Effector memory CD8-positive, alpha-beta T cell (primary cell): ENCODE results near the gene SCRG1.

Experiments used
- ATAC-seq: fragments of 150-1000 bp; cut with Tn5 transposase; replicated peaks from 2 replicates; pipeline ENCODE4 v1.10.0; 2021; ENCODE audit warnings: mild to moderate bottlenecking, moderate library complexity
- DNase-seq, 3 experiments: peaks; one replicate each; pipeline ENCODE4 v3.0.0; 2021
- H3K27ac Mint-ChIP-seq, 2 donors: one replicate each; pipeline ENCODE4 v1.8.0; 2022; ENCODE audit warnings: mild to moderate bottlenecking in 2 of 2, mixed read lengths in 2 of 2, moderate library complexity in 2 of 2
- H3K27me3 Mint-ChIP-seq, 2 donors: one replicate each; pipeline ENCODE4 v1.8.0; 2022; ENCODE audit warnings: mixed read lengths in 2 of 2
- H3K36me3 Mint-ChIP-seq: one replicate; pipeline ENCODE4 v1.8.0; 2022; ENCODE audit warnings: mild to moderate bottlenecking, moderate library complexity, mixed read lengths; ENCODE audit not compliant: insufficient read depth
- H3K4me1 Mint-ChIP-seq, 2 donors: one replicate each; pipeline ENCODE4 v1.8.0; 2022; ENCODE audit warnings: low read depth in 2 of 2, mixed read lengths in 2 of 2
- H3K4me3 Mint-ChIP-seq, 2 donors: one replicate each; pipeline ENCODE4 v1.8.0; 2022; ENCODE audit warnings: mild to moderate bottlenecking in 2 of 2, mixed read lengths in 2 of 2, moderate library complexity in 2 of 2
- H3K9me3 Mint-ChIP-seq, 2 donors: one replicate each; pipeline ENCODE4 v1.8.0; 2022; ENCODE audit warnings: mixed read lengths in 2 of 2

SCRG1 gene

GRCh38 chr4:173420801-173421200 is 21.9 kb upstream of the SCRG1 start:
- DNase-seq (no peak), ATAC-seq (no peak)
- Mint-ChIP-seq H3K4me1 (peaks cover 11 to 12% of the 10 kb centered on the region in 2 donors), H3K9me3 (no peaks in the 10 kb centered on the region), H3K27ac (no peak overlapping the region), H3K36me3 (no peaks in the 10 kb centered on the region), H3K27me3 (no peaks in the 10 kb centered on the region), H3K4me3 (no peak overlapping the region)

- peaks cover 6 to 8% of the 10 kb centered on the region in 2 donors for H3K4me1 Mint-ChIP-seq
- H3K9me3 Mint-ChIP-seq = no peaks in the 10 kb centered on the region
- no peaks in the 10 kb centered on the region for H3K36me3 Mint-ChIP-seq
- ATAC-seq (peak; percentile 33), DNase-seq (no peak)
- H3K4me3 Mint-ChIP-seq = no peak overlapping the region
- H3K27ac Mint-ChIP-seq = no peak overlapping the region
- no peaks in the 10 kb centered on the region for H3K27me3 Mint-ChIP-seq
Measured at GRCh38 chr4:173420324-173420752, 21.4 kb upstream of the SCRG1 start.

- Mint-ChIP-seq H3K4me3 (no peak overlapping the region), H3K9me3 (no peaks in the 10 kb centered on the region), H3K36me3 (no peaks in the 10 kb centered on the region), H3K4me1 (peaks cover 3 to 6% of the 10 kb centered on the region in 2 donors), H3K27ac (peak overlapping the region in 1 of 2 donors; percentile 14), H3K27me3 (no peaks in the 10 kb centered on the region)
- DNase-seq = no peak
- no peak for ATAC-seq
Measured at GRCh38 chr4:173418639-173419038, 19.7 kb upstream of the SCRG1 start.

DNA sequence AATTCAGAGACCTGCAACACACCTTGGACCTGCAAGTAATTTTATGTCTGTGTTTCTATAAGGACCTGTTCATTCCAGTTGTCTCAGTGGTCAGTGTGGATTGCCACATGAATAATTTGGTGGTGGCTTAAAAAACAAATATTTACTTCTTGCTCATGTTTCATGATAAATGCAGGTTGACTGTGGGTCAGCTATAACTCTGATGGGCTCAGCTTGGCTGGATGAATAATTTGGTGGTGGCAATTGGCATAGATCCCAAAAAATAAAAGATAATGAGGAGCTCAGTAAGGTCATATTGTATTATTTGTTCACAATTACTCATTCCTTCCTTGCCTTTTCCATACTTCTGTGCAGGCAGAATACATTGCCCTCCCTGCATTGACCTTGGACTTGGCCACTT is 18.9 kb upstream of the SCRG1 start:
- Mint-ChIP-seq H3K9me3 (no peaks in the 10 kb centered on the region), H3K4me3 (no peak overlapping the region), H3K27me3 (no peaks in the 10 kb centered on the region), H3K36me3 (no peaks in the 10 kb centered on the region), H3K27ac (no peak overlapping the region), H3K4me1 (peaks cover 3 to 6% of the 10 kb centered on the region in 2 donors)
- DNase-seq (no peak), ATAC-seq (no peak)

DNA sequence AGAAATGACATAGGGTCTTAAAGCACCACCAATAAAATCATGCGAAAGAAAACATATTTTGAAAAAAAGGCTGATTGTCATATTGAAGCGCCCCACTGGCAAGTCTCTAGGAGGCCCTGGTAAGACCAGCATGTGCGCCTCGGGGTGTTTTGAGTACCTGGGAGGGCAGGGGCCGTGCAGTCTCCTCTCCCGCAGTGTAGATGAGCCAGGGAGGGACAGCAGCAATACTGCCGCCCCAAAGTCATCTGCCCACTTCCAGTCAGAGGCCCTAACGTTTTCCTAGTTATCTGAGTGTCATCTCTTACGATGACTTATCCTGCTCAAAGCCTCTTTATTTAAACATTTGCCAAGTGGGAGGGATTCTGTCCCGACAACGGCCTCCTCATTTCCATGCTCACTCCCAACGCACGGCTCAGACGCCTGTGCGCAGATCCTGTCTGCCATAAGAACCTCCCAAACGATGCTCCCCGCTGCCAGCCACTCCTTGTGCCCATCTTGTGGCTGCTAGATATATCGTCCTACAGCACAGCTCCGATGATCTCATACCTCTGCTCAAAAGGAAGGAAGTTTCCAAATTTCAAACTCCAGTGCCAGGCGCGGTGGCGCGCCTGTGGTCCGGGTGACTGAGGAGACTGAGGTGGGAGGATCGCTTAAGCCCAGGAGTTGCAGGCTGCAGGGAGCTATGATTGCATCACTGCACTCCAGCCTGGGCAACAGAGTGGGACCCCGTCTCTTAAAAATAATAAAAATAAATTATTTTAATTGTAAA is 17.2 kb upstream of the SCRG1 start:
- H3K36me3 Mint-ChIP-seq = no peaks in the 10 kb centered on the region
- H3K4me3 Mint-ChIP-seq = no peak overlapping the region
- no peaks in the 10 kb centered on the region for H3K9me3 Mint-ChIP-seq
- H3K27me3 Mint-ChIP-seq = no peaks in the 10 kb centered on the region
- H3K27ac Mint-ChIP-seq = no peak overlapping the region
- DNase-seq = no peak
- ATAC-seq = peak; percentile 14
- H3K4me1 Mint-ChIP-seq = peaks cover 3 to 6% of the 10 kb centered on the region in 2 donors

DNA sequence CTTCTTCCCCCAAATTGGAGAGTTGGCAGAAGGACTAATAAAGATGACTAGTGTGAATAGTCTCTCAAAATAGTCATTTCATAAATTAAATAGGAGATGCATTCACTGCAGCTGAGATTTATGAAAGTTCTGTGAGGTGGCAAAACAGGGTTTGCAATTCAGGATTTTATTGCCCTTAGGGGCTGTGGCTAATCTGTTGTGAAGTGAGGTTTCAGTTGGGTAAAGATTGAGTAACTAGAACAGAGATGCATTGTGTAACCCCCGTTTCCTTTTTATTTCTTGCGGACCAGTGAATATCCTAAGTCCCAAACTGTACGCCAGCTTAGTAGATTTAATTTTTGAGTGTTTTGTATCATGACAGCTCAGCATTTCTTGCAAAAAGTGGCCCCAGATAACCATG is 16.2 kb upstream of the SCRG1 start:
- Mint-ChIP-seq H3K36me3 (no peaks in the 10 kb centered on the region), H3K4me1 (peaks cover 0 to 1% of the 10 kb centered on the region in 2 donors), H3K27ac (no peak overlapping the region), H3K27me3 (no peaks in the 10 kb centered on the region), H3K4me3 (no peak overlapping the region), H3K9me3 (no peaks in the 10 kb centered on the region)
- DNase-seq = no peak
- no peak for ATAC-seq

DNA sequence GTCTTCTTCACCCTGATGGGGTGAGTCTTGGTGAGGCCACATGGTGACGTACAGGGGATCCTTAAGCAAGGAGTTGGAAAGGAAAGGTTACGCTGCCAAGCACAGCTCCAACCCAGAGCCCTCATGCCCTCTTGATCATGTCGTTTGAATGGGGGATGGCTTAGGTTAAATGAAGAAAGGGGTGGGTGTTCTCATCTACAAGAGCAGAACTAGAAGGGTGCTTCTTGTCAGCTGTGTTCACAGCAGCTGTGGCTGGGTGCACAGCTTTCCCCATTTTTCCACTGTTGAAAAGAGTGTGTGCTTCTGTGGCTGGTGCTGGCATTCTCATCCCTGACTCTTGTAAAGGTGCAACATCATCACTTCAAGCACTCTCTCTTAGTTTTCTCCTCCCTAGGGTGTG is 15.5 kb upstream of the SCRG1 start:
- no peaks in the 10 kb centered on the region for H3K4me1 Mint-ChIP-seq
- H3K27ac Mint-ChIP-seq = no peak overlapping the region
- no peak overlapping the region for H3K4me3 Mint-ChIP-seq
- no peaks in the 10 kb centered on the region for H3K9me3 Mint-ChIP-seq
- H3K27me3 Mint-ChIP-seq = no peaks in the 10 kb centered on the region
- no peak for DNase-seq
- no peak for ATAC-seq
- peaks cover under 1% of the 10 kb centered on the region for H3K36me3 Mint-ChIP-seq

GRCh38 chr4:173413036-173413435 is 14.1 kb upstream of the SCRG1 start:
- Mint-ChIP-seq H3K36me3 (peaks cover 3% of the 10 kb centered on the region), H3K9me3 (no peaks in the 10 kb centered on the region), H3K27me3 (no peaks in the 10 kb centered on the region), H3K4me1 (no peaks in the 10 kb centered on the region), H3K27ac (no peak overlapping the region), H3K4me3 (no peak overlapping the region)
- ATAC-seq (no peak), DNase-seq (no peak)

- ATAC-seq (no peak), DNase-seq (no peak)
- Mint-ChIP-seq H3K36me3 (peaks cover 3% of the 10 kb centered on the region), H3K9me3 (no peaks in the 10 kb centered on the region), H3K27ac (no peak overlapping the region), H3K4me3 (no peak overlapping the region), H3K27me3 (no peaks in the 10 kb centered on the region), H3K4me1 (no peaks in the 10 kb centered on the region)
Measured at GRCh38 chr4:173411106-173411693, 12.3 kb upstream of the SCRG1 start.

GRCh38 chr4:173410079-173410478 is 11.2 kb upstream of the SCRG1 start:
- H3K4me1 Mint-ChIP-seq = no peaks in the 10 kb centered on the region
- no peak for ATAC-seq
- peaks cover 3% of the 10 kb centered on the region for H3K36me3 Mint-ChIP-seq
- H3K27me3 Mint-ChIP-seq = no peaks in the 10 kb centered on the region
- no peaks in the 10 kb centered on the region for H3K9me3 Mint-ChIP-seq
- DNase-seq = no peak
- no peak overlapping the region for H3K4me3 Mint-ChIP-seq
- no peak overlapping the region for H3K27ac Mint-ChIP-seq

- Mint-ChIP-seq H3K27me3 (no peaks in the 10 kb centered on the region), H3K4me1 (no peaks in the 10 kb centered on the region), H3K4me3 (no peak overlapping the region), H3K36me3 (peaks cover 3% of the 10 kb centered on the region), H3K9me3 (no peaks in the 10 kb centered on the region), H3K27ac (no peak overlapping the region)
- ATAC-seq (no peak), DNase-seq (no peak)
Measured at GRCh38 chr4:173405840-173406606, 7.1 kb upstream of the SCRG1 start.

GRCh38 chr4:173404296-173404865 is 5.5 kb upstream of the SCRG1 start:
- H3K27ac Mint-ChIP-seq = no peak overlapping the region
- peaks cover 2% of the 10 kb centered on the region for H3K36me3 Mint-ChIP-seq
- DNase-seq (no peak), ATAC-seq (no peak)
- H3K4me1 Mint-ChIP-seq = no peaks in the 10 kb centered on the region
- no peak overlapping the region for H3K4me3 Mint-ChIP-seq
- no peaks in the 10 kb centered on the region for H3K27me3 Mint-ChIP-seq
- H3K9me3 Mint-ChIP-seq = no peaks in the 10 kb centered on the region

DNA sequence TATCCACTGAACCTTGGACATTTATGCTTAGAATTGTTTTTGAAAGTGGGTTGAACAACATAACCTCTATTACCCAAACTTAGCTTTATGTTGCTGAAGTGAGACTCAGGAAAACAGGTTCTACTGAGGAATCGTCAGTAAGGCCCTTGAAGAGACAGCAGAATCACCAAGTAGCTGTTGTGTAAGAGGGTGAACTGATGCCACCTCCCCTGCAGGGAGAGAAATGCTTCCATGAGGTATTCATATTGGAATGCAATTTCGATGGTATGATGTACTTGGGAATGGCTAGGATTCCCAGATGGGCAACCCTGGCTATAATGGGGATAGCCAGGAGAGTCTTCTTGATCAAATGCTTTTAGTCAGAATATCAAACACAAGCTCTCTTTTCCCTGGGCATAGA is 4.1 kb upstream of the SCRG1 start:
- no peak overlapping the region for H3K27ac Mint-ChIP-seq
- no peaks in the 10 kb centered on the region for H3K4me1 Mint-ChIP-seq
- DNase-seq = no peak
- H3K4me3 Mint-ChIP-seq = no peak overlapping the region
- H3K27me3 Mint-ChIP-seq = no peaks in the 10 kb centered on the region
- H3K9me3 Mint-ChIP-seq = no peaks in the 10 kb centered on the region
- H3K36me3 Mint-ChIP-seq = no peaks in the 10 kb centered on the region
- no peak for ATAC-seq
